SKM-1 treated with dmso at 0.1 percent for 144 hours (cell line): ENCODE data around the gene KIF13A.
"Not testable (repeated sequence)": the region's sequence is repeated elsewhere in the genome, so short reads cannot be mapped to it uniquely, and the experiment has no call there.

ENCODE experiments used
- DNase-seq: peaks from one replicate; lab custom pipeline; 2025; ENCODE audit not compliant: unreplicated experiment; lab: John Stamatoyannopoulos, UW

The KIF13A gene

GRCh38 chr6:17987447-17987696 is at the start of gene KIF13A:
Gene KIF13A (minus strand): TSS chr6:17987635. CDS start chr6:17987463, 172 bp downstream.
- DNase-seq, result no peak

- DNase-seq, result no peak
These were observed 49.3 kb upstream of the KIF13A start for GRCh38 chr6:18036781-18037180.

- DNase-seq, result no peak
These were observed 48.0 kb upstream of the KIF13A start for GRCh38 chr6:18035330-18035854.

- DNase-seq, result no peak
These were observed 47.4 kb upstream of the KIF13A start for GRCh38 chr6:18034798-18035202.

- no peak for DNase-seq
These were observed 44.3 kb upstream of the KIF13A start for GRCh38 chr6:18031680-18032256.

- no peak for DNase-seq
These were observed 43.8 kb upstream of the KIF13A start for GRCh38 chr6:18031189-18031588.

- DNase-seq, result no peak
These were observed 40.9 kb upstream of the KIF13A start for GRCh38 chr6:18028332-18028731.

- no peak for DNase-seq
These were observed 38.2 kb upstream of the KIF13A start for GRCh38 chr6:18025596-18025995.

GRCh38 chr6:18024876-18025275 is 37.4 kb upstream of the KIF13A start:
- no peak for DNase-seq

GRCh38 chr6:18023891-18024290 is 36.5 kb upstream of the KIF13A start:
- no peak for DNase-seq

- no peak for DNase-seq
These were observed 35.2 kb upstream of the KIF13A start for GRCh38 chr6:18022398-18023231.

- DNase-seq, result no peak
These were observed 33.9 kb upstream of the KIF13A start for GRCh38 chr6:18021166-18021850.

GRCh38 chr6:18020545-18020944 is 33.1 kb upstream of the KIF13A start:
- DNase-seq, result not testable (repeated sequence)

GRCh38 chr6:18019539-18020534 is 32.4 kb upstream of the KIF13A start:
- DNase-seq, result no peak

GRCh38 chr6:18019133-18019532 is 31.7 kb upstream of the KIF13A start:
- DNase-seq, result not testable (repeated sequence)

- DNase-seq, result no peak
These were observed 29.3 kb upstream of the KIF13A start for GRCh38 chr6:18016698-18017097.

- no peak for DNase-seq
These were observed 28.7 kb upstream of the KIF13A start for GRCh38 chr6:18016133-18016532.

- no peak for DNase-seq
These were observed 23.9 kb upstream of the KIF13A start for GRCh38 chr6:18011287-18011686.

- not testable (repeated sequence) for DNase-seq
These were observed 23.1 kb upstream of the KIF13A start for GRCh38 chr6:18010540-18010939.

GRCh38 chr6:18004256-18004985 is 17.0 kb upstream of the KIF13A start:
- DNase-seq, result no peak
